ENCODE results near the gene NUP214.

DNA sequence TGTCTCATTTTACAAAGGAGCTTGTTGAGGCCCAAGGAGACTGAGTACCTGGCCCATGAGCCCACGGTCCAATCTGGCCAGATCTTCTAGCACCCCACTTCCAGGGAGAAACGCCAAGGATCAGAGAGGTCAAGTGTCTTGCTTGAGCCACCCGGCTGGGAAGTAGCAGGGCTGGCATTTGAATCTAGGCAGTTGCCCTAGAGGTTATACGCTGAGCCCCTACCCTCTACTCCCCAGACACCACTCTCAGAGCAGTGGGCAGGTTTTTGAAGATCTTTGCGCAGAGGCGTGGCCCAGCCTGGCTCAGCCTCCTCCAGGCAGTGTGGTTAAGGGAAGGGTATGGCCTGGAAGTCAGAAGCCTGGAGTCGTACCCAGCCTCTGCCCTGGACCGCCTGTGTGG, 5.8 kb upstream of the NUP214 start:
- TF ChIP-seq, protein P1, sequence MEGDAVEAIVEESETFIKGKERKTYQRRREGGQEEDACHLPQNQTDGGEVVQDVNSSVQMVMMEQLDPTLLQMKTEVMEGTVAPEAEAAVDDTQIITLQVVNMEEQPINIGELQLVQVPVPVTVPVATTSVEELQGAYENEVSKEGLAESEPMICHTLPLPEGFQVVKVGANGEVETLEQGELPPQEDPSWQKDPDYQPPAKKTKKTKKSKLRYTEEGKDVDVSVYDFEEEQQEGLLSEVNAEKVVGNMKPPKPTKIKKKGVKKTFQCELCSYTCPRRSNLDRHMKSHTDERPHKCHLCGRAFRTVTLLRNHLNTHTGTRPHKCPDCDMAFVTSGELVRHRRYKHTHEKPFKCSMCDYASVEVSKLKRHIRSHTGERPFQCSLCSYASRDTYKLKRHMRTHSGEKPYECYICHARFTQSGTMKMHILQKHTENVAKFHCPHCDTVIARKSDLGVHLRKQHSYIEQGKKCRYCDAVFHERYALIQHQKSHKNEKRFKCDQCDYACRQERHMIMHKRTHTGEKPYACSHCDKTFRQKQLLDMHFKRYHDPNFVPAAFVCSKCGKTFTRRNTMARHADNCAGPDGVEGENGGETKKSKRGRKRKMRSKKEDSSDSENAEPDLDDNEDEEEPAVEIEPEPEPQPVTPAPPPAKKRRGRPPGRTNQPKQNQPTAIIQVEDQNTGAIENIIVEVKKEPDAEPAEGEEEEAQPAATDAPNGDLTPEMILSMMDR (IDR thresholded peaks at IDR 0.05): no peak
- no peak for TF ChIP-seq ZFX (IDR thresholded peaks at IDR 0.05; ENCODE audit: borderline replicate concordance)
